Right atrium auricular region (tissue), 2 donors: Measurements from ENCODE around the gene TEX12. TPM values are rescaled to one million over a fixed set of nuclear protein-coding genes. Genes with fewer than 3 reads are reported as not detected.

Experiments
- DNase-seq: peaks from one replicate; pipeline ENCODE4 v3.0.0-alpha.2; 2019; ENCODE audit warnings: low spot score
- H3K27ac ChIP-seq, 2 donors: fragments of 200-600 bp; sonication (generic); 1 replicate in 1 of 2; 2 replicates in 1 of 2; pipeline ENCODE4 v1.5.1; 2016 to 2019
- H3K27me3 ChIP-seq, 2 donors: fragments of 200-600 bp; sonication (generic); one replicate each; pipeline versions ENCODE4 v1.5.1 to v1.6.0; 2017 to 2019
- H3K36me3 ChIP-seq: fragments of 200-600 bp; sonication (generic); one replicate; pipeline ENCODE4 v1.5.1; 2016
- H3K4me1 ChIP-seq, 2 donors: fragments of 200-600 bp; sonication (generic); one replicate each; pipeline versions ENCODE4 v1.5.1 to v1.6.0; 2017 to 2019
- H3K4me3 ChIP-seq, 2 donors: fragments of 200-600 bp; sonication (generic); 1 replicate in 1 of 2; 2 replicates in 1 of 2; pipeline ENCODE4 v1.5.1; 2017 to 2019; ENCODE audit warnings: mild to moderate bottlenecking in 1 of 2, moderate library complexity in 1 of 2
- H3K9me3 ChIP-seq, 2 donors: fragments of 200-600 bp; sonication (generic); one replicate each; pipeline ENCODE4 v1.5.1; 2019
- total RNA-seq, 2 donors: library from RNA; depleted of rRNA; stranded (reverse); fragments of >200 nt; gene quantifications; one replicate each; pipeline ENCODE4 v1.1.0, GENCODE V29; 2016
- TF ChIP-seq, protein P1 (sequence below), 2 donors: fragments of 200-600 bp; sonication (generic); IDR thresholded peaks; one replicate each; pipeline ENCODE4 v1.5.1; 2019; ENCODE audit warnings: antibody characterized with exemption in 2 of 2

Gene TEX12
- total RNA-seq, 2 donors from 2014 or later = not detected

- no peak overlapping the region for H3K4me3 ChIP-seq
- no peaks in the 10 kb centered on the region for H3K36me3 ChIP-seq
- H3K4me1 ChIP-seq = no peaks in the 10 kb centered on the region
- DNase-seq = no peak
- TF ChIP-seq, protein P1, sequence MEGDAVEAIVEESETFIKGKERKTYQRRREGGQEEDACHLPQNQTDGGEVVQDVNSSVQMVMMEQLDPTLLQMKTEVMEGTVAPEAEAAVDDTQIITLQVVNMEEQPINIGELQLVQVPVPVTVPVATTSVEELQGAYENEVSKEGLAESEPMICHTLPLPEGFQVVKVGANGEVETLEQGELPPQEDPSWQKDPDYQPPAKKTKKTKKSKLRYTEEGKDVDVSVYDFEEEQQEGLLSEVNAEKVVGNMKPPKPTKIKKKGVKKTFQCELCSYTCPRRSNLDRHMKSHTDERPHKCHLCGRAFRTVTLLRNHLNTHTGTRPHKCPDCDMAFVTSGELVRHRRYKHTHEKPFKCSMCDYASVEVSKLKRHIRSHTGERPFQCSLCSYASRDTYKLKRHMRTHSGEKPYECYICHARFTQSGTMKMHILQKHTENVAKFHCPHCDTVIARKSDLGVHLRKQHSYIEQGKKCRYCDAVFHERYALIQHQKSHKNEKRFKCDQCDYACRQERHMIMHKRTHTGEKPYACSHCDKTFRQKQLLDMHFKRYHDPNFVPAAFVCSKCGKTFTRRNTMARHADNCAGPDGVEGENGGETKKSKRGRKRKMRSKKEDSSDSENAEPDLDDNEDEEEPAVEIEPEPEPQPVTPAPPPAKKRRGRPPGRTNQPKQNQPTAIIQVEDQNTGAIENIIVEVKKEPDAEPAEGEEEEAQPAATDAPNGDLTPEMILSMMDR (IDR thresholded peaks at IDR 0.05) = no peak
- no peaks in the 10 kb centered on the region for H3K27me3 ChIP-seq
- H3K27ac ChIP-seq = no peak overlapping the region
- no peaks in the 10 kb centered on the region for H3K9me3 ChIP-seq
Measured at GRCh38 chr11:112128483-112129121, 38.6 kb upstream of the TEX12 start.

- Histone ChIP-seq H3K4me1 (no peaks in the 10 kb centered on the region), H3K36me3 (no peaks in the 10 kb centered on the region), H3K27ac (no peak overlapping the region), H3K4me3 (no peak overlapping the region), H3K9me3 (no peaks in the 10 kb centered on the region), H3K27me3 (no peaks in the 10 kb centered on the region)
- TF ChIP-seq, protein P1 (IDR thresholded peaks at IDR 0.05) = no peak
- DNase-seq = no peak
Measured at GRCh38 chr11:112129656-112130055, 37.5 kb upstream of the TEX12 start.

DNA sequence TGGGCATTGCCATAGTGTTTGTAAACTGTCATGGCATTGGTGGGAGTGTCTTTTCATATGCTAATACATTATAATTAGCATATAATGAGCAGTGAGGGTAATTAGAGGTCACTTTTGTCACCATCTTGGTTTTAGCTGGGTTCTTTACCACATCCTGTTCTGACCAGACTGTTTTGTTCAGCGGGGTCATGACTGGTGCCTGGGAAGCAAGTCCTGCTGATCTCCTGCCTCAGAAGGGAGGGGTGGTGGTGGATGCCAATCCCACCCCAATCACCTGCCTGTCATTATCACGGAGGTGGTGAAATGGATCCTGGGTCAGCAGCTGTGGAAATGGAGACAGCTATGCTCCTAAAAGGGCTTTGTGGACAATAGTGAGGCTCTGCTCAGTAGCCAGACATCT is 34.4 kb upstream of the TEX12 start:
- H3K27ac ChIP-seq = no peak overlapping the region
- no peaks in the 10 kb centered on the region for H3K9me3 ChIP-seq
- H3K36me3 ChIP-seq = no peaks in the 10 kb centered on the region
- H3K4me3 ChIP-seq = no peak overlapping the region
- no peak for DNase-seq
- TF ChIP-seq, protein P1 (IDR thresholded peaks at IDR 0.05) = no peak
- no peaks in the 10 kb centered on the region for H3K27me3 ChIP-seq
- no peaks in the 10 kb centered on the region for H3K4me1 ChIP-seq

DNA sequence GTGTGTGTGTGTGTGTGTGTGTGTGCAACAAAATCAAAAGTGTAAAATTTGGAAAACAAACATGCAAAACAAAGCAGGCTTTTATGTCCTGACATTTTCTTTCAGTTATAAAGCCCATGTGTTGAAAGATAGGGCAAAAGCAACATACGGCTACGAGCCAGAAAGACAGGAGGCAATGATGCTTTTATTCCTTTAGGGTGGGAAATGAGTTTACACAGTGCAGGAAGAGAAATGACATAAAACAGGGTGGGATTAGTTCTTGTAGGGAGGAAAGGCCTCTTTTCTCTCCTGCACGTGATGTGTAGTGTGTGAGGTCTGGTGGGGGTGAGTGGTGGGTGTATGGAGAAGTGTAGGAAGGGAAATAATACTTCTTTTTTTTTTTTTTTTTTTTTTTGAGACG is 32.7 kb upstream of the TEX12 start:
- Histone ChIP-seq H3K27me3 (no peaks in the 10 kb centered on the region), H3K4me3 (no peak overlapping the region), H3K36me3 (no peaks in the 10 kb centered on the region), H3K9me3 (no peaks in the 10 kb centered on the region), H3K27ac (no peak overlapping the region), H3K4me1 (no peaks in the 10 kb centered on the region)
- no peak for DNase-seq
- TF ChIP-seq, protein P1 (IDR thresholded peaks at IDR 0.05) = no peak

DNA sequence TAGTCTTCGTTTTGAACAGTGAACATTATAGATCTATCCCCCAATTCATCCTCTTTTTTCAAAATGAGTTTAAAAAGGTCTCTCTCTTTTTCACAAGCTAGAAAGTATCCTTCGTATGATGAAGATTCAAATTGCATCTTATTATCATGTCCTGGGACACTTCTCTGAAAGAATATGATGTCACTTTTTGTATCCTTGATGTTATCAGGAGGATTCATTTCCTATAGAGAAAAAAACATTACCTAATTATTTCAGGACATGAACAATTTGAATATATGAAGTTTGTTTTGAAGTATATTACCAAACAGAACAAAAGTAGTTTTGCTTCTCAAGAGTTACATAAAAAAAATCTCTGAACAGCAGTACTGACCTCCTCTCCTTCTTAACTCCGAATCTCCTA is 23.6 kb upstream of the TEX12 start:
- TF ChIP-seq, protein P1 (IDR thresholded peaks at IDR 0.05) = no peak
- Histone ChIP-seq H3K4me3 (no peak overlapping the region), H3K27me3 (no peaks in the 10 kb centered on the region), H3K36me3 (no peaks in the 10 kb centered on the region), H3K9me3 (peaks cover 0 to 13% of the 10 kb centered on the region in 2 donors), H3K27ac (no peak overlapping the region), H3K4me1 (no peaks in the 10 kb centered on the region)
- DNase-seq = no peak

- DNase-seq = no peak
- Histone ChIP-seq H3K27me3 (no peaks in the 10 kb centered on the region), H3K36me3 (no peaks in the 10 kb centered on the region), H3K4me3 (no peak overlapping the region), H3K27ac (no peak overlapping the region), H3K9me3 (no peaks in the 10 kb centered on the region), H3K4me1 (no peaks in the 10 kb centered on the region)
- TF ChIP-seq, protein P1 (IDR thresholded peaks at IDR 0.05) = no peak
Measured at GRCh38 chr11:112150517-112150916, 16.7 kb upstream of the TEX12 start.
